ENCODE data around the gene SCYL2. TPM values are rescaled to one million over a fixed set of nuclear protein-coding genes. Genes with fewer than 3 reads are reported as not detected.

SCYL2 gene
- total RNA-seq, 2 experiments from 2014 or later = 37.5 to 40.8 TPM

GRCh38 chr12:100368066-100368465 is 101.1 kb downstream of the SCYL2 start:
- TF ChIP-seq, protein P1, sequence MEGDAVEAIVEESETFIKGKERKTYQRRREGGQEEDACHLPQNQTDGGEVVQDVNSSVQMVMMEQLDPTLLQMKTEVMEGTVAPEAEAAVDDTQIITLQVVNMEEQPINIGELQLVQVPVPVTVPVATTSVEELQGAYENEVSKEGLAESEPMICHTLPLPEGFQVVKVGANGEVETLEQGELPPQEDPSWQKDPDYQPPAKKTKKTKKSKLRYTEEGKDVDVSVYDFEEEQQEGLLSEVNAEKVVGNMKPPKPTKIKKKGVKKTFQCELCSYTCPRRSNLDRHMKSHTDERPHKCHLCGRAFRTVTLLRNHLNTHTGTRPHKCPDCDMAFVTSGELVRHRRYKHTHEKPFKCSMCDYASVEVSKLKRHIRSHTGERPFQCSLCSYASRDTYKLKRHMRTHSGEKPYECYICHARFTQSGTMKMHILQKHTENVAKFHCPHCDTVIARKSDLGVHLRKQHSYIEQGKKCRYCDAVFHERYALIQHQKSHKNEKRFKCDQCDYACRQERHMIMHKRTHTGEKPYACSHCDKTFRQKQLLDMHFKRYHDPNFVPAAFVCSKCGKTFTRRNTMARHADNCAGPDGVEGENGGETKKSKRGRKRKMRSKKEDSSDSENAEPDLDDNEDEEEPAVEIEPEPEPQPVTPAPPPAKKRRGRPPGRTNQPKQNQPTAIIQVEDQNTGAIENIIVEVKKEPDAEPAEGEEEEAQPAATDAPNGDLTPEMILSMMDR (IDR thresholded peaks at IDR 0.05) = no peak
- H3K27me3 ChIP-seq (ENCODE audit: control insufficient read depth in 1 of 2, insufficient read depth in 2 of 2, low read length in 2 of 2) = peaks cover 2 to 4% of the 10 kb centered on the region in 2 experiments
- CTCF ChIA-PET = no interaction called here

GRCh38 chr12:100371146-100371545 is 104.2 kb downstream of the SCYL2 start:
- intact Hi-C loops (cut with DNase I, micrococcal nuclease) = no loop called here
- POLR2A ChIA-PET = no interaction called here

More at GRCh38 chr12:100368066-100368465, 101.1 kb downstream of the SCYL2 start:
- Histone ChIP-seq H3K4me1 (ENCODE audit: insufficient read depth, low read length) (no peaks in the 10 kb centered on the region), H3K27ac (ENCODE audit: low read depth in 1 of 2, low read length in 2 of 2) (no peak overlapping the region), H3K4me3 (ENCODE audit: low read length) (no peak overlapping the region), H3K9me3 (ENCODE audit: control insufficient read depth in 1 of 2, insufficient read depth in 1 of 2, low read length in 2 of 2) (no peaks in the 10 kb centered on the region), H3K36me3 (ENCODE audit: insufficient read depth, low read length) (no peaks in the 10 kb centered on the region)
- Mint-ChIP-seq H3K36me3 (ENCODE audit: low read depth) (no peaks in the 10 kb centered on the region), H3K27me3 (peaks cover 13% of the 10 kb centered on the region), H3K4me3 (no peak overlapping the region), H3K27ac (no peak overlapping the region), H3K9me3 (no peaks in the 10 kb centered on the region), H3K4me1 (ENCODE audit: low read depth) (no peaks in the 10 kb centered on the region)
- ATAC-seq (ENCODE audit: poor library complexity) (no peak), DNase-seq (no peak)
- POLR2A ChIA-PET = no interaction called here
- intact Hi-C loops (cut with DNase I, micrococcal nuclease) = no loop called here

DNA sequence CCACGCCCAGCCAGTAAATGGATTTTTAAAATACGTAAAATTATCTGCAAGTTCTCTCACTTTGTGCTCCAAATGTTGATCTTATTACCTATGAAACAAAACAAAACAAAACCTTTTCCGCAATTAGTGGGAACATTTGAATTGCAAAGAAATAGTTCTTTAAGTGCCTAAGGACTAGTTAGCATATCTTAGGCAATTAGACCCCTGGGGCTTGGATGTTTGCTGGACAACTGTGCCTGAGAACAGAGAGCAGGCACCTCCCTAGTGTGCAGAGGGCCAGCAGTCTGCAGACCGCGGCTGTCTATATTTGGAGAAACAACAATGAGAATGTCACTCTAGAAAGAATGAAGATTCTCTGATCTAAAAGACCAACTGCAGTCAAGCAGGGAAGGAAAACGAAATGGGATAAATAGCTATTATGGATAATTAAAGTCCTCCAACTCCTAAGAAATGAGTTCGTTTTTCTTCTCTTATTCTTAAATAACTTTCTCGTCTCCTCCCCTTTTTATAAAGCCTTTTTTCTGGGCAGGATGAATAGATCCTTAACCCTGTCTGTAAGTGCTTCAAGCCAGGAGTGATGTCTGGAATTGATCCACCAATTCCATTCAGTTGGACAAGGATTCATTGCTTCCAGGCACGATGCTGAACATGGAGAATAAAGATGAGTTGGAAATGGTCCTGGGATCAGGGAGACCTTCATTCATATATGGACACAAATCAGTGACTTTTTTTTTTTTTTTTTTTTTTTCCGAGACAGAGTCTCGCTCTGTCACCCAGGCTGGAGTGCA is 106.1 kb downstream of the SCYL2 start:
- ATAC-seq (ENCODE audit: poor library complexity) = no peak
- no peak overlapping the region for H3K4me3 ChIP-seq (ENCODE audit: low read length)
- POLR2A ChIA-PET = no interaction called here
- H3K27ac ChIP-seq (ENCODE audit: low read depth in 1 of 2, low read length in 2 of 2) = no peak overlapping the region
- Mint-ChIP-seq H3K9me3 (no peaks in the 10 kb centered on the region), H3K4me1 (ENCODE audit: low read depth) (no peaks in the 10 kb centered on the region), H3K36me3 (ENCODE audit: low read depth) (no peaks in the 10 kb centered on the region), H3K4me3 (no peak overlapping the region), H3K27me3 (peaks cover 3% of the 10 kb centered on the region), H3K27ac (no peak overlapping the region)
- no peaks in the 10 kb centered on the region for H3K36me3 ChIP-seq (ENCODE audit: insufficient read depth, low read length)
- no peak for DNase-seq
- TF ChIP-seq, protein P1 (IDR thresholded peaks at IDR 0.05) = no peak
- intact Hi-C loops (cut with DNase I, micrococcal nuclease) = no loop called here
- no peaks in the 10 kb centered on the region for H3K4me1 ChIP-seq (ENCODE audit: insufficient read depth, low read length)
- CTCF ChIA-PET = no interaction called here
- H3K9me3 ChIP-seq (ENCODE audit: control insufficient read depth in 1 of 2, insufficient read depth in 1 of 2, low read length in 2 of 2) = no peaks in the 10 kb centered on the region
- peaks cover 2 to 4% of the 10 kb centered on the region in 2 experiments for H3K27me3 ChIP-seq (ENCODE audit: control insufficient read depth in 1 of 2, insufficient read depth in 2 of 2, low read length in 2 of 2)

More at GRCh38 chr12:100371146-100371545, 104.2 kb downstream of the SCYL2 start:
- H3K36me3 ChIP-seq (ENCODE audit: insufficient read depth, low read length) = no peaks in the 10 kb centered on the region
- DNase-seq (no peak), ATAC-seq (ENCODE audit: poor library complexity) (no peak)
- no peak overlapping the region for H3K4me3 ChIP-seq (ENCODE audit: low read length)
- no peaks in the 10 kb centered on the region for H3K4me1 ChIP-seq (ENCODE audit: insufficient read depth, low read length)
- H3K27ac ChIP-seq (ENCODE audit: low read depth in 1 of 2, low read length in 2 of 2) = no peak overlapping the region
- no peak overlapping the region for H3K4me3 Mint-ChIP-seq
- H3K27me3 Mint-ChIP-seq = no peaks in the 10 kb centered on the region
- H3K9me3 Mint-ChIP-seq = no peaks in the 10 kb centered on the region
- H3K27me3 ChIP-seq (ENCODE audit: control insufficient read depth in 1 of 2, insufficient read depth in 2 of 2, low read length in 2 of 2) = peaks cover 2 to 4% of the 10 kb centered on the region in 2 experiments
- no peaks in the 10 kb centered on the region for H3K4me1 Mint-ChIP-seq (ENCODE audit: low read depth)
- H3K9me3 ChIP-seq (ENCODE audit: control insufficient read depth in 1 of 2, insufficient read depth in 1 of 2, low read length in 2 of 2) = no peaks in the 10 kb centered on the region
- TF ChIP-seq, protein P1 (IDR thresholded peaks at IDR 0.05) = no peak
- no peak overlapping the region for H3K27ac Mint-ChIP-seq
- no peaks in the 10 kb centered on the region for H3K36me3 Mint-ChIP-seq (ENCODE audit: low read depth)
- CTCF ChIA-PET = no interaction called here

All from CD4-positive, alpha-beta T cell (primary cell).